HG03521 (cell line): Measurements from ENCODE around the gene CNTNAP1.
A peak's percentile ranks its signal among the peaks of the same experiment; 100 is the strongest.

Experiments
- ATAC-seq: cut with Tn5 transposase; IDR thresholded peaks from one replicate; pipeline ENCODE4 v1.9.1; 2021; ENCODE audit warnings: mild to moderate bottlenecking, moderate library complexity; ENCODE audit not compliant: unreplicated experiment

CNTNAP1 gene

GRCh38 chr17:42669977-42670788 is 12.1 kb upstream of the CNTNAP1 start:
- no peak for ATAC-seq

GRCh38 chr17:42670789-42671657 is 11.3 kb upstream of the CNTNAP1 start:
- no peak for ATAC-seq

GRCh38 chr17:42672038-42672437 is 10.3 kb upstream of the CNTNAP1 start:
- no peak for ATAC-seq

- no peak for ATAC-seq
These were observed 9.0 kb upstream of the CNTNAP1 start for GRCh38 chr17:42673266-42673884.

- no peak for ATAC-seq
These were observed 8.2 kb upstream of the CNTNAP1 start for GRCh38 chr17:42673885-42674754.

GRCh38 chr17:42674755-42675347 is 7.5 kb upstream of the CNTNAP1 start:
- ATAC-seq = no peak

- no peak for ATAC-seq
These were observed 6.9 kb upstream of the CNTNAP1 start for GRCh38 chr17:42675348-42675964.

- ATAC-seq = no peak
These were observed 6.3 kb upstream of the CNTNAP1 start for GRCh38 chr17:42675965-42676423.

- ATAC-seq = no peak
These were observed 5.8 kb upstream of the CNTNAP1 start, which contains the start of gene PLEKHH3 for GRCh38 chr17:42676424-42677011. Gene PLEKHH3 (minus strand): TSS chr17:42676994. CDS start chr17:42676563, 431 bp downstream.

GRCh38 chr17:42677012-42677857 is 5.1 kb upstream of the CNTNAP1 start:
- peak; percentile 69 for ATAC-seq

- ATAC-seq = peak; percentile 19
These were observed 4.2 kb upstream of the CNTNAP1 start for GRCh38 chr17:42677921-42678781.

GRCh38 chr17:42678951-42679491 is 3.3 kb upstream of the CNTNAP1 start:
- ATAC-seq = no peak

GRCh38 chr17:42679492-42680330 is 2.6 kb upstream of the CNTNAP1 start:
- ATAC-seq = no peak

GRCh38 chr17:42680331-42680808 is 2.0 kb upstream of the CNTNAP1 start:
- no peak for ATAC-seq

- no peak for ATAC-seq
These were observed 532 bp downstream of the CNTNAP1 start for GRCh38 chr17:42682722-42683403.
